Heart left ventricle (tissue), 16 donors: ENCODE results near the gene CARD8. TPM values are rescaled to one million over a fixed set of nuclear protein-coding genes. Genes with fewer than 3 reads are reported as not detected.

Source experiments
- ATAC-seq, 4 donors: fragments of 200-7000 bp; cut with Tn5 transposase; one replicate each; pipeline ENCODE4 v1.9.1; 2020 to 2022; ENCODE audit warnings: moderate library complexity in 4 of 4, mild to moderate bottlenecking in 3 of 4, moderate number of reproducible peaks in 1 of 4
- DNase-seq, 5 donors: peaks; one replicate each; pipeline ENCODE4 v3.0.0-alpha.2; 2020
- H3K27ac ChIP-seq, 12 donors: fragments of 200-600 bp; sonication (generic) in 4 of 12; one replicate each; pipeline versions ENCODE4 v1.5.0 to v1.8.0; 2016 to 2022; ENCODE audit warnings: mild to moderate bottlenecking in 2 of 12
- H3K27me3 ChIP-seq, 9 donors: fragments of 200-600 bp; sonication (generic) in 2 of 9; one replicate each; pipeline versions ENCODE4 v1.5.1 to v1.8.0; 2016 to 2022; ENCODE audit warnings: mild to moderate bottlenecking in 3 of 9
- H3K36me3 ChIP-seq, 9 donors: fragments of 200-600 bp; sonication (generic) in 2 of 9; one replicate each; pipeline versions ENCODE4 v1.5.0 to v1.8.0; 2018 to 2022; ENCODE audit warnings: mild to moderate bottlenecking in 2 of 9
- H3K4me1 ChIP-seq, 12 donors: fragments of 200-600 bp; sonication (generic) in 4 of 12; one replicate each; pipeline versions ENCODE4 v1.5.0 to v1.8.0; 2016 to 2022; ENCODE audit warnings: mild to moderate bottlenecking in 3 of 12
- H3K4me3 ChIP-seq, 12 donors: fragments of 200-600 bp; sonication (generic) in 4 of 12; one replicate each; pipeline versions ENCODE4 v1.5.0 to v1.8.0; 2017 to 2022; ENCODE audit warnings: mild to moderate bottlenecking in 9 of 12, moderate library complexity in 4 of 12
- H3K9me3 ChIP-seq, 12 donors: fragments of 200-600 bp; sonication (generic) in 4 of 12; one replicate each; pipeline versions ENCODE4 v1.5.0 to v1.8.0; 2016 to 2022; ENCODE audit warnings: mild to moderate bottlenecking in 1 of 12
- CTCF ChIP-seq, 12 donors: fragments of 200-600 bp; sonication (generic) in 4 of 12; IDR thresholded peaks; one replicate each; pipeline versions ENCODE4 v1.5.0 to v1.8.0; 2018 to 2022; ENCODE audit warnings: antibody characterized with exemption in 12 of 12, mild to moderate bottlenecking in 5 of 12
- POLR2A ChIP-seq, 2 donors: fragments of 450-650 bp; IDR thresholded peaks; one replicate each; pipeline ENCODE4 v1.6.1; 2017; ENCODE audit warnings: antibody characterized with exemption in 2 of 2, mild to moderate bottlenecking in 2 of 2, moderate library complexity in 2 of 2
- WGBS, 4 donors: extraction: QIAGEN DNeasy Blood & Tissue Kit in 2 of 4; methylation state at CpG; one replicate each; pipeline versions ENCODE4 v1.1.5 to v1.1.7; 2013 to 2018; 5-methylcytosine and 5-hydroxymethylcytosine counted together
- intact Hi-C, 10 donors: fragments of 100-400 bp; cut with DNase I; formaldehyde crosslinking; loops; one replicate each; pipeline versions ENCODE4 v1.11.1 to v1.14.2; 2022
- polyA plus RNA-seq, 2 donors: library from polyadenylated mRNA; stranded (reverse); fragments of 200-250 nt; gene quantifications; one replicate each; pipeline ENCODE4 v1.2.3, GENCODE V29; 2013
- total RNA-seq, 9 donors: library from RNA; depleted of rRNA in 2 of 9; stranded (reverse); fragments of >200 nt in 2 of 9; fragmentation: NEBNext Ultra II Directional in 3 of 9; extraction: Animal tissue kit (Norgen Biotek cat#: 25700) in 3 of 9; gene quantifications; one replicate each; pipeline versions ENCODE4 v1.1.0 to v1.2.4, GENCODE V29; 2016 to 2023
- donor health status: ischemic (EF 13 %, LVEDD 7.1; RV severe dilation, severe dysfunction).
- donor health status: healthy with polysubstance abuse.
- donor health status: DM: no; HTN: yes; CAD: no.
- donor health status: DM: no; HTN: no; CAD: no.
- donor health status: ischemic (EF 25% LVEDD 6.9; RV normal size, moderate dysfunction).
- donor health status: ischemic (EF 25% LVEDD 5.7; RV mildly dilated, moderate dysfunction).
- donor health status: healthy.
- donor health status: DM: yes; HTN: yes; CAD: no.
- donor health status: ischemic (EF 35%, LVEDD 5.7; RV mildly dilated, moderate dysfunction).
- donor health status: nonischemic (EF 11% LVEDD 7.7; RV severe dilation, severe dysfunction).
- donor health status: DM: yes; HTN: yes; CAD: no.
- donor health status: PGD.
- donor health status: ischemic (EF 29% LVEDD 5.4; RV normal size, mild dysfunction).
- donor health status: nonischemic (EF 23%, LVEDD 6.1; RV moderate dilation, normal function).

The CARD8 gene
- total and polyA plus RNA-seq, 11 donors = 18.3 to 49.0 (median 23.8) TPM

- no peaks in the 10 kb centered on the region for H3K27me3 ChIP-seq
- no peak overlapping the region for H3K27ac ChIP-seq
- 96 to 100% (median 97%) methylated on average over 3 of the region's 3 CpGs for WGBS, 4 donors
- peaks cover 0 to 18% (median 10%) of the 10 kb centered on the region in 12 donors for H3K9me3 ChIP-seq
- peaks cover 0 to 15% (median 10%) of the 10 kb centered on the region in 12 donors for H3K4me1 ChIP-seq
- intact Hi-C loops = no loop called here
- DNase-seq (no peak), ATAC-seq (no peak)
- H3K36me3 ChIP-seq = peaks cover 0 to 30% (median 4%) of the 10 kb centered on the region in 9 donors
- H3K4me3 ChIP-seq = no peak overlapping the region
- TF ChIP-seq POLR2A (IDR thresholded peaks at IDR 0.05) (no peak), CTCF (IDR thresholded peaks at IDR 0.05) (no peak)
These were observed 32.0 kb upstream of the CARD8 start for GRCh38 chr19:48287748-48288147.

GRCh38 chr19:48284896-48285295 lies 29.2 kb upstream of the CARD8 start:
- intact Hi-C loops = no loop called here
- no peak overlapping the region for H3K27ac ChIP-seq

GRCh38 chr19:48283908-48284307 lies 28.2 kb upstream of the CARD8 start:
- ATAC-seq (no peak), DNase-seq (peak in 1 of 5 donors; percentile 9)
- intact Hi-C loops = no loop called here
- Histone ChIP-seq H3K27ac (no peak overlapping the region), H3K9me3 (peaks cover 0 to 18% (median 10%) of the 10 kb centered on the region in 12 donors), H3K4me1 (no peaks in the 10 kb centered on the region), H3K27me3 (no peaks in the 10 kb centered on the region), H3K4me3 (no peak overlapping the region), H3K36me3 (peaks cover 0 to 32% (median 4%) of the 10 kb centered on the region in 9 donors)
- WGBS, 4 donors = 90 to 93% (median 91%) methylated on average over 7 of the region's 7 CpGs
- no peak for TF ChIP-seq CTCF (IDR thresholded peaks at IDR 0.05)
- no peak for TF ChIP-seq POLR2A (IDR thresholded peaks at IDR 0.05)

More at GRCh38 chr19:48284896-48285295, 29.2 kb upstream of the CARD8 start:
- Histone ChIP-seq H3K36me3 (peaks cover 0 to 32% (median 4%) of the 10 kb centered on the region in 9 donors), H3K4me1 (no peaks in the 10 kb centered on the region), H3K4me3 (no peak overlapping the region), H3K27me3 (no peaks in the 10 kb centered on the region), H3K9me3 (peaks cover 0 to 18% (median 10%) of the 10 kb centered on the region in 12 donors)
- DNase-seq (no peak), ATAC-seq (no peak)
- TF ChIP-seq CTCF (IDR thresholded peaks at IDR 0.05) (no peak), POLR2A (IDR thresholded peaks at IDR 0.05) (no peak)
- 76 to 81% (median 78%) methylated on average over 4 of the region's 4 CpGs for WGBS, 4 donors

GRCh38 chr19:48279747-48280146 lies 24.0 kb upstream of the CARD8 start:
- Histone ChIP-seq H3K4me3 (no peak overlapping the region), H3K27ac (no peak overlapping the region), H3K27me3 (no peaks in the 10 kb centered on the region), H3K9me3 (peaks cover 0 to 9% (median 0%) of the 10 kb centered on the region in 12 donors), H3K4me1 (no peaks in the 10 kb centered on the region), H3K36me3 (peaks cover 0 to 13% (median 0%) of the 10 kb centered on the region in 9 donors)
- intact Hi-C loops = loop anchor here in 1 of 10 donors (10.0 kb wide), 1 partner anchor 305 kb away; no protein-coding TSS in a partner anchor
- TF ChIP-seq CTCF (IDR thresholded peaks at IDR 0.05) = no peak
- no peak for TF ChIP-seq POLR2A (IDR thresholded peaks at IDR 0.05)
- WGBS, 4 donors = 74 to 92% (median 85%) methylated on average over 6 to 9 of the region's 9 CpGs
- ATAC-seq (no peak), DNase-seq (no peak)
